ENCODE results near the gene KIRREL1. TPM values are rescaled to one million over a fixed set of nuclear protein-coding genes. Genes with fewer than 3 reads are reported as not detected.

The KIRREL1 gene
- total RNA-seq, 1 donor from 2014 or later, result 10.9 TPM

GRCh38 chr1:158148468-158148867 lies 155.0 kb downstream of the KIRREL1 start:
- intact Hi-C loops (cut with DNase I), result loop anchor here (5.0 kb wide), 2 partner anchors 34 to 859 kb away; partner anchors contain the start of genes CD1D and IFI16
- DNase-seq (ENCODE audit: low spot score), result no peak

GRCh38 chr1:158149175-158149574 lies 155.7 kb downstream of the KIRREL1 start:
- intact Hi-C loops (cut with DNase I), result loop anchor here (5.0 kb wide), 2 partner anchors 33 to 858 kb away; partner anchors contain the start of genes CD1D and IFI16
- DNase-seq (ENCODE audit: low spot score), result no peak

Other genes starting within 250 kb of the KIRREL1 start
- gene FCRL2, start 216.5 kb upstream of the KIRREL1 start, total RNA-seq, result not detected
- not detected for gene FCRL1, start 173.5 kb upstream of the KIRREL1 start, total RNA-seq
- gene CD5L, start 151.8 kb upstream of the KIRREL1 start, total RNA-seq, result not detected
- gene CD1D, start 187.2 kb downstream of the KIRREL1 start, total RNA-seq, result 1.2 TPM